Coronary artery (tissue), 2 donors: Measurements from ENCODE around the gene ZNF440.
"Not testable (repeated sequence)": the region's sequence is repeated elsewhere in the genome, so short reads cannot be mapped to it uniquely, and the experiment has no call there.

ENCODE experiments used
- DNase-seq: peaks from one replicate; pipeline ENCODE4 v3.0.0-alpha.2; 2017; ENCODE audit warnings: low spot score
- H3K27ac ChIP-seq, 2 donors: fragments of 200-600 bp; sonication (generic); one replicate each; pipeline ENCODE4 v1.5.1; 2016 to 2019
- H3K4me3 ChIP-seq: fragments of 200-600 bp; sonication (generic); 2 replicates; pipeline ENCODE4 v1.5.1; 2016; ENCODE audit warnings: mild to moderate bottlenecking, moderate library complexity
- TF ChIP-seq, protein P1 (sequence below): fragments of 200-600 bp; sonication (generic); IDR thresholded peaks from one replicate; pipeline ENCODE4 v1.5.1; 2019; ENCODE audit warnings: antibody characterized with exemption

ZNF440 gene

GRCh38 chr19:11853358-11853757, 39.3 kb downstream of the ZNF440 start:
- H3K4me3 ChIP-seq = no peak overlapping the region
- DNase-seq = no peak
- no peak overlapping the region for H3K27ac ChIP-seq
- TF ChIP-seq, protein P1, sequence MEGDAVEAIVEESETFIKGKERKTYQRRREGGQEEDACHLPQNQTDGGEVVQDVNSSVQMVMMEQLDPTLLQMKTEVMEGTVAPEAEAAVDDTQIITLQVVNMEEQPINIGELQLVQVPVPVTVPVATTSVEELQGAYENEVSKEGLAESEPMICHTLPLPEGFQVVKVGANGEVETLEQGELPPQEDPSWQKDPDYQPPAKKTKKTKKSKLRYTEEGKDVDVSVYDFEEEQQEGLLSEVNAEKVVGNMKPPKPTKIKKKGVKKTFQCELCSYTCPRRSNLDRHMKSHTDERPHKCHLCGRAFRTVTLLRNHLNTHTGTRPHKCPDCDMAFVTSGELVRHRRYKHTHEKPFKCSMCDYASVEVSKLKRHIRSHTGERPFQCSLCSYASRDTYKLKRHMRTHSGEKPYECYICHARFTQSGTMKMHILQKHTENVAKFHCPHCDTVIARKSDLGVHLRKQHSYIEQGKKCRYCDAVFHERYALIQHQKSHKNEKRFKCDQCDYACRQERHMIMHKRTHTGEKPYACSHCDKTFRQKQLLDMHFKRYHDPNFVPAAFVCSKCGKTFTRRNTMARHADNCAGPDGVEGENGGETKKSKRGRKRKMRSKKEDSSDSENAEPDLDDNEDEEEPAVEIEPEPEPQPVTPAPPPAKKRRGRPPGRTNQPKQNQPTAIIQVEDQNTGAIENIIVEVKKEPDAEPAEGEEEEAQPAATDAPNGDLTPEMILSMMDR = no peak

DNA sequence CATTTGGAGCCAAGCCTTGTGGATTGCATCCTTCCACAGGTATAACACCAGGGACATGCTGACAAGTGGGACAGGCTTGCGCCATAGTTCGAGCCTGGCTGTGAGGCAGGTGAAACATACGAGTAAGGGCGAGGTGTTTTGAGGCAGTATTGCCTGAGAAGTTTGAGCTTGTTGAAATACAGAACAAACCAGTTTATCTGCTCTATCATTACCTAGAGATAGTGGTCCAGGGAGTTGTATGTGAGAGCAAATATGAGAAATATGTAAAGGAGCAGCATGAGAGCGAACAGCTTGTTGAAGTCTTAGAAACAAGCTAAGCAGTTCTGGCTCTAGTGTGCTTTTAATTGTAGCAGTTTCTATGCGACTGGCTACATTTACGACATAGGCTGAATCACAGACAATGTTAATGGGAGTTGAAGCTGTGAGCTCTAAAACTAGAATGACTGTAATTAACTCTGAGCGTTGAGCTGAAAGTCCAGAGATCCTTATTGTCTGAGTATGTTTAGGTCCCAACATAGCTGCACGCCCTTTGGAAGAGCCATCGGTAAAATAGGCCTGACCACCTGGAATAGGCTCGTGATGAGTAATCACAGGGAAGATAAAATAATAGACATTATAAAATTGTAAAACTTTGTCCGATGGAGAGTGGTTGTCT, 42.6 kb downstream of the ZNF440 start:
- TF ChIP-seq, protein P1 = no peak
- DNase-seq = no peak
- Histone ChIP-seq H3K4me3 (no peak overlapping the region), H3K27ac (no peak overlapping the region)

DNA sequence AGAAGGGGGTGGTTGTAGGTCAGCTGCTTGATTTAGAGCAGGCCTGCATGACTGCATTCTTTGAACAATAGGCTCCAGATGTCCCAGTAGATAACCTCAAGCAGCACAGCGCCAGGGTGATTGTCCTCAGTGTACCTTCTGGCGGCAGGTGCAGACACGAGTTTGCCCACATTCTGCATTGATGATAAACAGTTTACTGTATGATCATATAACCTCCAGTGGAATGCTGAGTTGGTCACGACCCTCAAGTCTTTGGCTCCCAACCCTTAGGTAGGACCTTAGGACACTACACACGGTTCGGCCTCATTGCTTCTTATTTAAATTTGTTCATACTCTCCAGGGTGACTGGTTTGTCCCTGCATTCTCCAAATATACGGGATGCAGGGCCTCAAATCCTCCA, 46.6 kb downstream of the ZNF440 start:
- no peak for DNase-seq
- H3K4me3 ChIP-seq = no peak overlapping the region
- H3K27ac ChIP-seq = no peak overlapping the region
- TF ChIP-seq, protein P1 = no peak

DNA sequence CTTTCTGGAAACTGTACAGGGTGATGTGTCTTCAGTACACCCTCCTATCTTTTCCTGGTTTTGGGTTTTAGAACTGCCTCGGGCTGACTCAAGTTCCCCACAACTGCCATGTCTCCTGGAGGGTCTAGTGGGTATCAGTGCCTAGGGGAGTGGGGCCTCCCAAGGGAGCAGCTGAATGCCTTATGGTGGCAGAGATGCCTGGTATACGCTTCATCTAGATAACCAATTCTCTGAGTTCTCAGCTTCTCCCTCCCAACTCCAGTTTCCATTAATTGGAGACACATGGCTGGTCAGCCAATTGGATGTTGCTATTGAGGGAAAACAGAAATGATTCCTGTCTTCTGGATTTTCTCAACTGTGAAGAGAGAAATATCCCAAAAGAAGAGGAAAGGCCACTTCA, 47.2 kb downstream of the ZNF440 start:
- DNase-seq = no peak
- H3K27ac ChIP-seq = no peak overlapping the region
- TF ChIP-seq, protein P1 = no peak
- no peak overlapping the region for H3K4me3 ChIP-seq

GRCh38 chr19:11867766-11868165, 53.7 kb downstream of the ZNF440 start:
- peak overlapping the region; percentile 24 for H3K4me3 ChIP-seq
- not testable (repeated sequence) for H3K27ac ChIP-seq, DNase-seq

DNA sequence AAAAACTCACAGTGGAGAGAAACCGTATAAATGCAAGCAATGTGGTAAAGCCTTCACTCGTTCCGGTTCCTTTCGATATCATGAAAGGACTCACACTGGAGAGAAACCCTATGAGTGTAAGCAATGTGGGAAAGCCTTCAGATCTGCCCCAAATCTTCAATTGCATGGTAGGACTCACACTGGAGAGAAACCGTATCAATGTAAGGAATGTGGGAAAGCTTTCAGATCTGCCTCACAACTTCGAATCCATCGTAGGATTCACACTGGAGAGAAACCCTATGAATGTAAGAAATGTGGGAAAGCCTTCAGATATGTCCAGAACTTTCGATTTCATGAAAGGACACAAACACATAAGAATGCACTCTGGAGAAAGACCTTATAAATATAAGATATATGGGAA, 54.1 kb downstream of the ZNF440 start:
- no peak for DNase-seq
- H3K27ac ChIP-seq = no peak overlapping the region
- peak overlapping the region; percentile 24 for H3K4me3 ChIP-seq
- TF ChIP-seq, protein P1 = no peak

GRCh38 chr19:11872624-11873023, 58.6 kb downstream of the ZNF440 start:
- no peak overlapping the region for H3K27ac ChIP-seq
- DNase-seq = no peak
- TF ChIP-seq, protein P1 = no peak
- H3K4me3 ChIP-seq = no peak overlapping the region

GRCh38 chr19:11873762-11874161, 59.7 kb downstream of the ZNF440 start:
- TF ChIP-seq, protein P1 = no peak
- H3K27ac ChIP-seq = no peak overlapping the region
- H3K4me3 ChIP-seq = no peak overlapping the region
- no peak for DNase-seq

DNA sequence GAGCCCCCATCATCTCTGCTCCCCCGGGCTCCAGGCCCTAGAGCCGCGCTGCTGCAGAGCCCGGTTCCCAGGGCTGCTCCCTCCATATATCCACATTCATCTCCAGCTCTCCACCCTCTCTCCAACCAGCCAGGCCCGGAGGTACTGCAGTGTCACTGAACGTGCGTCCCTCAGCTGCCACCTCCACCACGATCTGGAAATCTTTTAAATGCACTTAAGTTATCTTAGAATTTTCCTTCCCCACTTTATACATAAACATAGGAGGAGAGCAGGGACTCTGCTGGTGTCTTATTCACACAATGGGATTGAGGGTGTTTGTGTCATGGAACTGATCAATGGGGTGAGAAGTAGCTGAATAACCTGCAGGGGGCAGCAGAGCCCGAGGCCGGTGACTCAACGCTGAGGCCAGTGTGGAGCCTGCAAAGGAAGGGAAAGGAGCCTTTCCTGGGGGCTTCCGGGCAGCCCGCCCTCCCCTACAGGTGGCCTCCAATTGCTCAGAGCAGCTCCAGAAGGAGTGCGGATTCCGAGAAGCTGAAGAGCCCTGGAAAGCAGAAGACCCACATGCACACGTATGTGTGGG, 65.7 kb downstream of the ZNF440 start:
- not testable (repeated sequence) for H3K4me3 ChIP-seq, DNase-seq, H3K27ac ChIP-seq
